ENCODE data around the gene HOXB4.

- TF ChIP-seq CTCF (IDR thresholded peaks at IDR 0.05 in 2 of 3, conservative IDR thresholded peaks at IDR 0.05 in 1 of 3; ENCODE audit: borderline replicate concordance in 1 of 3, insufficient read depth in 1 of 3, low read depth in 2 of 3, low read length in 2 of 3) = no peak
- TF ChIP-seq FOSL1 (IDR thresholded peaks at IDR 0.05; ENCODE audit: low read depth) = no peak
- TF ChIP-seq POLR2A (IDR thresholded peaks at IDR 0.05; ENCODE audit: borderline replicate concordance, extremely low read depth, insufficient read depth, insufficient read length) = no peak
- TF ChIP-seq EZH2 (IDR thresholded peaks at IDR 0.05) = no peak
- TF ChIP-seq CBX3 (IDR thresholded peaks at IDR 0.05; ENCODE audit: low read depth) = no peak
- no peak for TF ChIP-seq POLR2AphosphoS5 (IDR thresholded peaks at IDR 0.05; ENCODE audit: low read depth, low read length)
- TF ChIP-seq EZH2phosphoT487 (IDR thresholded peaks at IDR 0.05; ENCODE audit: borderline replicate concordance) = no peak
- TF ChIP-seq, protein P1, sequence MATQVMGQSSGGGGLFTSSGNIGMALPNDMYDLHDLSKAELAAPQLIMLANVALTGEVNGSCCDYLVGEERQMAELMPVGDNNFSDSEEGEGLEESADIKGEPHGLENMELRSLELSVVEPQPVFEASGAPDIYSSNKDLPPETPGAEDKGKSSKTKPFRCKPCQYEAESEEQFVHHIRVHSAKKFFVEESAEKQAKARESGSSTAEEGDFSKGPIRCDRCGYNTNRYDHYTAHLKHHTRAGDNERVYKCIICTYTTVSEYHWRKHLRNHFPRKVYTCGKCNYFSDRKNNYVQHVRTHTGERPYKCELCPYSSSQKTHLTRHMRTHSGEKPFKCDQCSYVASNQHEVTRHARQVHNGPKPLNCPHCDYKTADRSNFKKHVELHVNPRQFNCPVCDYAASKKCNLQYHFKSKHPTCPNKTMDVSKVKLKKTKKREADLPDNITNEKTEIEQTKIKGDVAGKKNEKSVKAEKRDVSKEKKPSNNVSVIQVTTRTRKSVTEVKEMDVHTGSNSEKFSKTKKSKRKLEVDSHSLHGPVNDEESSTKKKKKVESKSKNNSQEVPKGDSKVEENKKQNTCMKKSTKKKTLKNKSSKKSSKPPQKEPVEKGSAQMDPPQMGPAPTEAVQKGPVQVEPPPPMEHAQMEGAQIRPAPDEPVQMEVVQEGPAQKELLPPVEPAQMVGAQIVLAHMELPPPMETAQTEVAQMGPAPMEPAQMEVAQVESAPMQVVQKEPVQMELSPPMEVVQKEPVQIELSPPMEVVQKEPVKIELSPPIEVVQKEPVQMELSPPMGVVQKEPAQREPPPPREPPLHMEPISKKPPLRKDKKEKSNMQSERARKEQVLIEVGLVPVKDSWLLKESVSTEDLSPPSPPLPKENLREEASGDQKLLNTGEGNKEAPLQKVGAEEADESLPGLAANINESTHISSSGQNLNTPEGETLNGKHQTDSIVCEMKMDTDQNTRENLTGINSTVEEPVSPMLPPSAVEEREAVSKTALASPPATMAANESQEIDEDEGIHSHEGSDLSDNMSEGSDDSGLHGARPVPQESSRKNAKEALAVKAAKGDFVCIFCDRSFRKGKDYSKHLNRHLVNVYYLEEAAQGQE (IDR thresholded peaks at IDR 0.05; ENCODE audit: low read depth) = no peak
- no peak for TF ChIP-seq SP1 (IDR thresholded peaks at IDR 0.05; ENCODE audit: low read depth)
- TF ChIP-seq SIN3A (IDR thresholded peaks at IDR 0.05; ENCODE audit: low read depth) = no peak
- TF ChIP-seq JUND (IDR thresholded peaks at IDR 0.05) = no peak
- no peak for TF ChIP-seq YY1 (IDR thresholded peaks at IDR 0.05; ENCODE audit: extremely low read depth, insufficient replicate concordance, low read depth, low read length)
- TF ChIP-seq RAD21 (IDR thresholded peaks at IDR 0.05; ENCODE audit: low read depth) = no peak
These were observed 9.5 kb downstream of the HOXB4 start for GRCh38 chr17:48568499-48569239.
